ENCODE measurements around the gene PROX2. TPM values are rescaled to one million over a fixed set of nuclear protein-coding genes. Genes with fewer than 3 reads are reported as not detected.

The PROX2 gene
- total RNA-seq, 1 experiment from 2014 or later = not detected

DNA sequence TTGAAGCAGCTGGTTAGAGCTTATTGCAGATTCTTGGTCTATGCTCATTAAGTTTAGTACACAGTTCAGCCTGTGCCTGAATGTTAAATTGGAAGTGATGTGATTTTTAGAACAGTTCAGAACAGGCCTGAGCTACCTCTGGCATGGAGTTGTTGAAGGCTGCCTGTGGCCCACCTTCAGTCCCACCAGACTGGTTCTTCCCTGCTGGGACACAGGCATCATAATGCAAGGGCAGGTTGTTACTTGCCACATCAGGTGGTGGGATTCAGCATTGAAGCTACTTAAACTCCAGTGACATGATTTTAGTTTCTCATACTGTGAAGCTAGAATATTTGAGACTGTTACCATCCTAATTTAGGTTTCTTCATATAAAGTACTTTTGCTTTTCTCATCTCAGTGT lies 49.4 kb downstream of the PROX2 start:
- BruUV-seq (replicated peaks) = no TSS peak
- Histone ChIP-seq H3K36me3 (ENCODE audit: low read depth, low read length) (peaks cover 50% of the 10 kb centered on the region), H4K20me1 (ENCODE audit: low read length) (no peaks in the 10 kb centered on the region)

More for the DNA sequence above, 49.4 kb downstream of the PROX2 start:
- POLR2A ChIA-PET (ENCODE audit: unreplicated experiment) = no interaction called here
- intact Hi-C loops (cut with micrococcal nuclease) = no loop called here
- TF ChIP-seq, protein P1, sequence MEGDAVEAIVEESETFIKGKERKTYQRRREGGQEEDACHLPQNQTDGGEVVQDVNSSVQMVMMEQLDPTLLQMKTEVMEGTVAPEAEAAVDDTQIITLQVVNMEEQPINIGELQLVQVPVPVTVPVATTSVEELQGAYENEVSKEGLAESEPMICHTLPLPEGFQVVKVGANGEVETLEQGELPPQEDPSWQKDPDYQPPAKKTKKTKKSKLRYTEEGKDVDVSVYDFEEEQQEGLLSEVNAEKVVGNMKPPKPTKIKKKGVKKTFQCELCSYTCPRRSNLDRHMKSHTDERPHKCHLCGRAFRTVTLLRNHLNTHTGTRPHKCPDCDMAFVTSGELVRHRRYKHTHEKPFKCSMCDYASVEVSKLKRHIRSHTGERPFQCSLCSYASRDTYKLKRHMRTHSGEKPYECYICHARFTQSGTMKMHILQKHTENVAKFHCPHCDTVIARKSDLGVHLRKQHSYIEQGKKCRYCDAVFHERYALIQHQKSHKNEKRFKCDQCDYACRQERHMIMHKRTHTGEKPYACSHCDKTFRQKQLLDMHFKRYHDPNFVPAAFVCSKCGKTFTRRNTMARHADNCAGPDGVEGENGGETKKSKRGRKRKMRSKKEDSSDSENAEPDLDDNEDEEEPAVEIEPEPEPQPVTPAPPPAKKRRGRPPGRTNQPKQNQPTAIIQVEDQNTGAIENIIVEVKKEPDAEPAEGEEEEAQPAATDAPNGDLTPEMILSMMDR (conservative IDR thresholded peaks at IDR 0.05; ENCODE audit: low read depth, low read length) = no peak
- TF ChIP-seq EZH2phosphoT487 (IDR thresholded peaks at IDR 0.05; ENCODE audit: borderline replicate concordance, low read length) (no peak), EZH2 (IDR thresholded peaks at IDR 0.05; ENCODE audit: low read length, unreplicated experiment) (no peak)
- no peak for ATAC-seq
- no peaks in the 10 kb centered on the region for H3K79me2 ChIP-seq (ENCODE audit: low read length)
- H3K4me2 ChIP-seq (ENCODE audit: low read length) = no peak overlapping the region
- H3F3A ChIP-seq (ENCODE audit: low read length, unreplicated experiment) = no peaks in the 10 kb centered on the region
- H3K9me3 ChIP-seq (ENCODE audit: low read length) = no peaks in the 10 kb centered on the region
- no peak overlapping the region for H2AFZ ChIP-seq (ENCODE audit: low read length)
- H3K4me3 ChIP-seq (ENCODE audit: low read length) = no peak overlapping the region
- no peaks in the 10 kb centered on the region for H3K4me1 ChIP-seq (ENCODE audit: insufficient read depth, low read length)
- H3K9me2 ChIP-seq (replicated peaks; ENCODE audit: low read length) = no peaks in the 10 kb centered on the region
- H3K9ac ChIP-seq (ENCODE audit: low read length) = no peak overlapping the region
- no peaks in the 10 kb centered on the region for H3K27me3 ChIP-seq (ENCODE audit: low read length)
- no peak for DNase-seq
- H3K27ac ChIP-seq (ENCODE audit: low read length) = no peak overlapping the region
- CTCF ChIA-PET = no interaction called here

Other genes with a start within 250 kb of the PROX2 start
- gene AREL1, start 163.1 kb downstream of the PROX2 start, total RNA-seq (2014; rRNA removed) = 25.4 and 32.1 TPM in 2 replicates
- gene FCF1, start 163.0 kb downstream of the PROX2 start, total RNA-seq (2014; rRNA removed) = 29.7 and 33.1 TPM in 2 replicates
- gene YLPM1, start 112.8 kb downstream of the PROX2 start, total RNA-seq (2014; rRNA removed) = 25.1 and 30.8 TPM in 2 replicates
- 56.9 and 61.1 TPM in 2 replicates for gene DLST, start 5.8 kb upstream of the PROX2 start, total RNA-seq (2014; rRNA removed)
- gene RPS6KL1, start 47.1 kb upstream of the PROX2 start, total RNA-seq (2014; rRNA removed) = 16.0 and 17.9 TPM in 2 replicates
- gene PGF, start 79.5 kb upstream of the PROX2 start, total RNA-seq (2014; rRNA removed) = 0.26 and 1.5 TPM in 2 replicates
- gene EIF2B2, start 126.8 kb upstream of the PROX2 start, total RNA-seq (2014; rRNA removed) = 96.8 and 113 TPM in 2 replicates
- 7.9 and 13.2 TPM in 2 replicates for gene MLH3, start 175.3 kb upstream of the PROX2 start, total RNA-seq (2014; rRNA removed)
- gene ACYP1, start 187.9 kb upstream of the PROX2 start, total RNA-seq (2014; rRNA removed) = 22.6 and 23.5 TPM in 2 replicates
- gene ZC2HC1C, start 193.5 kb upstream of the PROX2 start, total RNA-seq (2014; rRNA removed) = 3.4 and 9.5 TPM in 2 replicates